HCT116 (cell line): Measurements from ENCODE around the gene WSCD1. TPM values are rescaled to one million over a fixed set of nuclear protein-coding genes. Genes with fewer than 3 reads are reported as not detected.

Source experiments
- ATAC-seq: fragments of 200-7000 bp; cut with Tn5 transposase; 2 replicates; pipeline ENCODE4 v1.9.1; 2020; ENCODE audit warnings: mild to moderate bottlenecking, moderate library complexity
- BruUV-seq: library from RNA; stranded (reverse); fragments of 400-500 nt; replicated peaks from 2 replicates; lab custom pipeline; 2021; lab: Mats Ljungman, UMichigan
- CTCF ChIA-PET: fragments of 300-600 bp; sonication (Branson Sonifier 250); formaldehyde crosslinking; loops from one replicate; lab custom pipeline; 2021; ENCODE audit warnings: antibody characterized with exemption; lab: Charles Lee
- POLR2A ChIA-PET: fragments of 300-600, 350-600 bp; sonication (Branson Sonifier 250); formaldehyde crosslinking; loops from one replicate; lab custom pipeline; 2021; ENCODE audit warnings: antibody characterized with exemption; lab: Charles Lee
- RAD21 ChIA-PET, 2 experiments: fragments of 300-600 bp; sonication (Branson Sonifier 250); formaldehyde crosslinking; loops; one replicate each; lab custom pipeline; 2023; ENCODE audit warnings: low total read pairs in 2 of 2; ENCODE audit not compliant: uncharacterized antibody in 2 of 2, unreplicated experiment in 2 of 2, low non-redundant PET in 1 of 2; lab: Charles Lee
- DNase-seq: peaks from one replicate; pipeline ENCODE4 v3.0.0-alpha.2; 2010; ENCODE audit warnings: low read depth, low spot score
- H2AFZ ChIP-seq: fragments of 200-600 bp; shearing (Covaris generic), sonication (generic); 2 replicates; pipeline ENCODE4 v1.6.1; 2017; ENCODE audit warnings: low read depth, mixed run types, mixed read lengths, antibody characterized with exemption, low read length; ENCODE audit not compliant: poor library complexity, severe bottlenecking
- H3K27ac ChIP-seq: 2 replicates; pipeline ENCODE4 v1.5.1; 2012; ENCODE audit warnings: low read depth, low read length
- H3K27me3 ChIP-seq: fragments of 200-600 bp; sonication (generic); 2 replicates; pipeline ENCODE4 v1.6.1; 2016; ENCODE audit warnings: mixed run types, low read length, mixed read lengths; ENCODE audit not compliant: insufficient read depth
- H3K36me3 ChIP-seq, 2 experiments: fragments of 200-500 bp in 1 of 2; fragments of 200-600 bp in 1 of 2; sonication (Bioruptor generic) in 1 of 2; sonication (generic) in 1 of 2; 2 replicates each; pipeline versions ENCODE4 v1.5.1 to v1.6.1; 2014 to 2016; ENCODE audit warnings: low read length in 2 of 2, inconsistent platforms in 1 of 2, mixed read lengths in 1 of 2, mixed run types in 1 of 2; ENCODE audit not compliant: insufficient read depth in 2 of 2, control insufficient read depth in 1 of 2
- H3K4me1 ChIP-seq, 2 experiments: fragments of 200-600 bp in 1 of 2; sonication (generic) in 1 of 2; 2 replicates each; pipeline versions ENCODE4 v1.5.1 to v1.6.1; 2012 to 2017; ENCODE audit warnings: low read length in 2 of 2, inconsistent platforms in 1 of 2, mild to moderate bottlenecking in 1 of 2, mixed read lengths in 1 of 2, mixed run types in 1 of 2, moderate library complexity in 1 of 2; ENCODE audit not compliant: insufficient read depth in 2 of 2, control insufficient read depth in 1 of 2
- H3K4me2 ChIP-seq: fragments of 200-600 bp; sonication (generic); 2 replicates; pipeline ENCODE4 v1.6.1; 2017; ENCODE audit warnings: mixed run types, low read length, mixed read lengths
- H3K4me3 ChIP-seq, 2 experiments: fragments of 200-600 bp in 1 of 2; sonication (generic) in 1 of 2; replicated peaks in 1 of 2; 2 replicates each; pipeline ENCODE4 v1.5.1; 2011 to 2016; ENCODE audit warnings: low read length in 2 of 2, control low read depth in 1 of 2, low read depth in 1 of 2, mild to moderate bottlenecking in 1 of 2, mixed read lengths in 1 of 2, mixed run types in 1 of 2
- H3K79me2 ChIP-seq: fragments of 200-600 bp; sonication (generic); 2 replicates; pipeline ENCODE4 v1.6.1; 2017; ENCODE audit warnings: mild to moderate bottlenecking, mixed run types, low read length, moderate library complexity, mixed read lengths; ENCODE audit not compliant: insufficient read depth
- H3K9ac ChIP-seq: fragments of 200-600 bp; sonication (generic); 2 replicates; pipeline ENCODE4 v1.6.1; 2016; ENCODE audit warnings: low read length, mixed read lengths
- H3K9me2 ChIP-seq: fragments of 200-600 bp; sonication (generic), shearing (Covaris generic); 2 replicates; pipeline ENCODE4 v1.6.1; 2017; ENCODE audit warnings: mixed run types, mild to moderate bottlenecking, moderate library complexity; ENCODE audit not compliant: insufficient read depth
- H3K9me3 ChIP-seq, 2 experiments: fragments of 200-500 bp in 1 of 2; fragments of 200-600 bp in 1 of 2; sonication (Bioruptor generic) in 1 of 2; sonication (generic) in 1 of 2; 2 replicates each; pipeline ENCODE4 v1.6.1; 2014 to 2017; ENCODE audit warnings: low read length in 2 of 2, mixed read lengths in 2 of 2, inconsistent platforms in 1 of 2, low read depth in 1 of 2, mild to moderate bottlenecking in 1 of 2, mixed run types in 1 of 2, moderate library complexity in 1 of 2; ENCODE audit not compliant: control insufficient read depth in 1 of 2, insufficient read depth in 1 of 2
- H4K20me1 ChIP-seq: fragments of 200-600 bp; sonication (generic), shearing (Covaris generic); 2 replicates; pipeline ENCODE4 v1.6.1; 2017; ENCODE audit warnings: mixed run types, mild to moderate bottlenecking, moderate library complexity; ENCODE audit not compliant: insufficient read depth
- CEBPB ChIP-seq: IDR thresholded peaks from 2 replicates; pipeline ENCODE4 v1.6.1; 2012; ENCODE audit warnings: low read depth
- ELF1 ChIP-seq: IDR thresholded peaks from 2 replicates; pipeline ENCODE4 v1.6.1; 2012; ENCODE audit warnings: low read depth, borderline replicate concordance
- EZH2 ChIP-seq: fragments of 200-600 bp; sonication (generic); IDR thresholded peaks from 2 replicates; pipeline ENCODE4 v1.6.1; 2017; ENCODE audit warnings: antibody characterized with exemption, mixed run types
- EZH2phosphoT487 ChIP-seq: fragments of 200-600 bp; IDR thresholded peaks from 2 replicates; pipeline ENCODE4 v1.6.1; 2018; ENCODE audit warnings: antibody characterized with exemption, borderline replicate concordance
- JUND ChIP-seq: IDR thresholded peaks from 2 replicates; pipeline ENCODE4 v1.6.1; 2012
- POLR2A ChIP-seq: IDR thresholded peaks from 2 replicates; pipeline ENCODE4 v1.7.0; 2011; ENCODE audit warnings: borderline replicate concordance; ENCODE audit not compliant: insufficient read depth, insufficient read length; ENCODE audit errors: extremely low read depth
- POLR2AphosphoS5 ChIP-seq: IDR thresholded peaks from 2 replicates; pipeline ENCODE4 v1.6.1; 2011; ENCODE audit warnings: mild to moderate bottlenecking, low read depth, low read length, moderate library complexity
- RAD21 ChIP-seq: IDR thresholded peaks from 2 replicates; pipeline ENCODE4 v1.6.1; 2012; ENCODE audit warnings: low read depth, mild to moderate bottlenecking
- SIN3A ChIP-seq: IDR thresholded peaks from 2 replicates; pipeline ENCODE4 v1.6.1; 2012; ENCODE audit warnings: low read depth
- SP1 ChIP-seq: IDR thresholded peaks from 2 replicates; pipeline ENCODE4 v1.6.1; 2012; ENCODE audit warnings: low read depth
- SRF ChIP-seq: IDR thresholded peaks from 2 replicates; pipeline ENCODE4 v1.6.1; 2012; ENCODE audit warnings: low read depth
- TCF7L2 ChIP-seq: IDR thresholded peaks from 2 replicates; pipeline ENCODE4 v1.7.0; 2011; ENCODE audit warnings: borderline replicate concordance, inconsistent platforms; ENCODE audit not compliant: insufficient read depth, insufficient read length; ENCODE audit errors: extremely low read depth
- YY1 ChIP-seq: IDR thresholded peaks from 2 replicates; pipeline ENCODE4 v1.6.1; 2011; ENCODE audit warnings: low read length, low read depth, moderate library complexity, mild to moderate bottlenecking; ENCODE audit not compliant: insufficient replicate concordance; ENCODE audit errors: extremely low read depth
- ZFX ChIP-seq: fragments of 450-650 bp; IDR thresholded peaks from 2 replicates; pipeline ENCODE4 v1.6.1; 2017
- ZNF274 ChIP-seq: fragments of 200-500 bp; sonication (Bioruptor generic); IDR thresholded peaks from 2 replicates; pipeline ENCODE4 v1.6.1; 2014; ENCODE audit warnings: mild to moderate bottlenecking, low read depth, low read length, inconsistent platforms
- intact Hi-C: fragments of 100-400 bp; cut with micrococcal nuclease; formaldehyde crosslinking; loops from 2 replicates; pipeline ENCODE4 v1.10.0; 2022
- total RNA-seq: library from RNA; stranded (reverse); gene quantifications from one replicate; pipeline ENCODE4 v1.2.1, GENCODE V29; 2021; ENCODE audit not compliant: unreplicated experiment
- TF ChIP-seq, protein P1 (sequence below): IDR thresholded peaks from 2 replicates; pipeline ENCODE4 v1.6.1; 2012; ENCODE audit warnings: low read depth
- TF ChIP-seq, protein P2 (sequence below): IDR thresholded peaks from 2 replicates; pipeline ENCODE4 v1.6.1; 2011; ENCODE audit warnings: mild to moderate bottlenecking, low read length, moderate library complexity; ENCODE audit not compliant: insufficient replicate concordance; ENCODE audit errors: extremely low read depth
- TF ChIP-seq, protein P3 (sequence below): IDR thresholded peaks from 2 replicates; pipeline ENCODE4 v1.6.1; 2012
- TF ChIP-seq, protein P4 (sequence below): IDR thresholded peaks from 2 replicates; pipeline ENCODE4 v1.6.1; 2012

WSCD1 gene
- total RNA-seq, 1 experiment from 2014 or later, result 0.15 TPM

- peaks cover 31% of the 10 kb centered on the region; the same call in 1 of the 2 replicates for H3K27me3 ChIP-seq
- DNase-seq, result no peak
- no peak for TF ChIP-seq SP1
- TF ChIP-seq, protein P1, sequence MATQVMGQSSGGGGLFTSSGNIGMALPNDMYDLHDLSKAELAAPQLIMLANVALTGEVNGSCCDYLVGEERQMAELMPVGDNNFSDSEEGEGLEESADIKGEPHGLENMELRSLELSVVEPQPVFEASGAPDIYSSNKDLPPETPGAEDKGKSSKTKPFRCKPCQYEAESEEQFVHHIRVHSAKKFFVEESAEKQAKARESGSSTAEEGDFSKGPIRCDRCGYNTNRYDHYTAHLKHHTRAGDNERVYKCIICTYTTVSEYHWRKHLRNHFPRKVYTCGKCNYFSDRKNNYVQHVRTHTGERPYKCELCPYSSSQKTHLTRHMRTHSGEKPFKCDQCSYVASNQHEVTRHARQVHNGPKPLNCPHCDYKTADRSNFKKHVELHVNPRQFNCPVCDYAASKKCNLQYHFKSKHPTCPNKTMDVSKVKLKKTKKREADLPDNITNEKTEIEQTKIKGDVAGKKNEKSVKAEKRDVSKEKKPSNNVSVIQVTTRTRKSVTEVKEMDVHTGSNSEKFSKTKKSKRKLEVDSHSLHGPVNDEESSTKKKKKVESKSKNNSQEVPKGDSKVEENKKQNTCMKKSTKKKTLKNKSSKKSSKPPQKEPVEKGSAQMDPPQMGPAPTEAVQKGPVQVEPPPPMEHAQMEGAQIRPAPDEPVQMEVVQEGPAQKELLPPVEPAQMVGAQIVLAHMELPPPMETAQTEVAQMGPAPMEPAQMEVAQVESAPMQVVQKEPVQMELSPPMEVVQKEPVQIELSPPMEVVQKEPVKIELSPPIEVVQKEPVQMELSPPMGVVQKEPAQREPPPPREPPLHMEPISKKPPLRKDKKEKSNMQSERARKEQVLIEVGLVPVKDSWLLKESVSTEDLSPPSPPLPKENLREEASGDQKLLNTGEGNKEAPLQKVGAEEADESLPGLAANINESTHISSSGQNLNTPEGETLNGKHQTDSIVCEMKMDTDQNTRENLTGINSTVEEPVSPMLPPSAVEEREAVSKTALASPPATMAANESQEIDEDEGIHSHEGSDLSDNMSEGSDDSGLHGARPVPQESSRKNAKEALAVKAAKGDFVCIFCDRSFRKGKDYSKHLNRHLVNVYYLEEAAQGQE, result no peak
- no peak for TF ChIP-seq JUND
- no peak for TF ChIP-seq ZNF274
- TF ChIP-seq, protein P2, sequence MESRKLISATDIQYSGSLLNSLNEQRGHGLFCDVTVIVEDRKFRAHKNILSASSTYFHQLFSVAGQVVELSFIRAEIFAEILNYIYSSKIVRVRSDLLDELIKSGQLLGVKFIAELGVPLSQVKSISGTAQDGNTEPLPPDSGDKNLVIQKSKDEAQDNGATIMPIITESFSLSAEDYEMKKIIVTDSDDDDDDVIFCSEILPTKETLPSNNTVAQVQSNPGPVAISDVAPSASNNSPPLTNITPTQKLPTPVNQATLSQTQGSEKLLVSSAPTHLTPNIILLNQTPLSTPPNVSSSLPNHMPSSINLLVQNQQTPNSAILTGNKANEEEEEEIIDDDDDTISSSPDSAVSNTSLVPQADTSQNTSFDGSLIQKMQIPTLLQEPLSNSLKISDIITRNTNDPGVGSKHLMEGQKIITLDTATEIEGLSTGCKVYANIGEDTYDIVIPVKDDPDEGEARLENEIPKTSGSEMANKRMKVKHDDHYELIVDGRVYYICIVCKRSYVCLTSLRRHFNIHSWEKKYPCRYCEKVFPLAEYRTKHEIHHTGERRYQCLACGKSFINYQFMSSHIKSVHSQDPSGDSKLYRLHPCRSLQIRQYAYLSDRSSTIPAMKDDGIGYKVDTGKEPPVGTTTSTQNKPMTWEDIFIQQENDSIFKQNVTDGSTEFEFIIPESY, result no peak
- TF ChIP-seq SRF, result no peak
- no peak for TF ChIP-seq SIN3A
- TF ChIP-seq RAD21, result no peak
- TF ChIP-seq POLR2AphosphoS5, result no peak
- no peak for TF ChIP-seq TCF7L2
- TF ChIP-seq, protein P3, sequence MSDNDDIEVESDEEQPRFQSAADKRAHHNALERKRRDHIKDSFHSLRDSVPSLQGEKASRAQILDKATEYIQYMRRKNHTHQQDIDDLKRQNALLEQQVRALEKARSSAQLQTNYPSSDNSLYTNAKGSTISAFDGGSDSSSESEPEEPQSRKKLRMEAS, result no peak
- TF ChIP-seq, protein P4, sequence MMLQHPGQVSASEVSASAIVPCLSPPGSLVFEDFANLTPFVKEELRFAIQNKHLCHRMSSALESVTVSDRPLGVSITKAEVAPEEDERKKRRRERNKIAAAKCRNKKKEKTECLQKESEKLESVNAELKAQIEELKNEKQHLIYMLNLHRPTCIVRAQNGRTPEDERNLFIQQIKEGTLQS, result no peak
- no peak for TF ChIP-seq ELF1
- TF ChIP-seq POLR2A, result no peak
- no peak for TF ChIP-seq EZH2phosphoT487
- TF ChIP-seq EZH2, result no peak
- no peak for TF ChIP-seq ZFX
- TF ChIP-seq YY1, result no peak
- no peak for TF ChIP-seq CEBPB
- H2AFZ ChIP-seq, result no peak overlapping the region
- no peak overlapping the region for H3K4me2 ChIP-seq
- ChIA-PET CTCF (no interaction called here), POLR2A (no interaction called here), RAD21 (no interaction called here)
- no peaks in the 10 kb centered on the region for H3K79me2 ChIP-seq
- no peaks in the 10 kb centered on the region for H3K9me3 ChIP-seq
- no peaks in the 10 kb centered on the region for H3K4me1 ChIP-seq
- H3K36me3 ChIP-seq, result no peaks in the 10 kb centered on the region
- no peak overlapping the region for H3K27ac ChIP-seq
- no peak overlapping the region for H3K4me3 ChIP-seq
- intact Hi-C loops, result no loop called here
- no peak for ATAC-seq
- no TSS peak for BruUV-seq
- H4K20me1 ChIP-seq, result no peaks in the 10 kb centered on the region
- no peaks in the 10 kb centered on the region for H3K9me2 ChIP-seq
- no peak overlapping the region for H3K9ac ChIP-seq
Observed at GRCh38 chr17:6140188-6140587, 70.0 kb downstream of the WSCD1 start.
